Natural killer cell treated with Interleukin-12 subunit alpha and Interleukin-12 subunit beta and Interleukin-15 and Interleukin-18, amount 100 ng/mL, for 72 hours (primary cell): ENCODE results near the gene C11orf91. TPM values are rescaled to one million over a fixed set of nuclear protein-coding genes. Genes with fewer than 3 reads are reported as not detected.

ENCODE experiments used
- ATAC-seq, 2 donors: fragments of 150-1000 bp; cut with Tn5 transposase in 1 of 2; sonication (Bioruptor Pico), chemical (Tn5 transposase) in 1 of 2; 2 replicates each; pipeline ENCODE4 v1.10.0; 2021
- DNase-seq: peaks from one replicate; pipeline ENCODE4 v3.0.0; 2022; ENCODE audit warnings: low spot score
- H3K27ac Mint-ChIP-seq, 2 donors: 1 replicate in 1 of 2; 2 replicates in 1 of 2; pipeline ENCODE4 v1.8.0; 2022; ENCODE audit warnings: mixed read lengths in 2 of 2, mild to moderate bottlenecking in 1 of 2, moderate library complexity in 1 of 2
- H3K27me3 Mint-ChIP-seq, 2 donors: 1 replicate in 1 of 2; 2 replicates in 1 of 2; pipeline ENCODE4 v1.8.0; 2022; ENCODE audit warnings: mixed read lengths in 2 of 2
- H3K36me3 Mint-ChIP-seq: one replicate; pipeline ENCODE4 v1.8.0; 2022; ENCODE audit warnings: mixed read lengths
- H3K4me1 Mint-ChIP-seq, 2 donors: 1 replicate in 1 of 2; 2 replicates in 1 of 2; pipeline ENCODE4 v1.8.0; 2022; ENCODE audit warnings: low read depth in 2 of 2, mixed read lengths in 2 of 2, mild to moderate bottlenecking in 1 of 2
- H3K4me3 Mint-ChIP-seq: one replicate; pipeline ENCODE4 v1.8.0; 2022; ENCODE audit warnings: mixed read lengths
- H3K9me3 Mint-ChIP-seq: 2 replicates; pipeline ENCODE4 v1.8.0; 2022; ENCODE audit warnings: mixed read lengths
- total RNA-seq, 2 donors: library from RNA; stranded (reverse); gene quantifications; one replicate each; pipeline ENCODE4 v1.2.3, GENCODE V29; 2022

Gene C11orf91
- total RNA-seq, 2 donors from 2014 or later = not detected

DNA sequence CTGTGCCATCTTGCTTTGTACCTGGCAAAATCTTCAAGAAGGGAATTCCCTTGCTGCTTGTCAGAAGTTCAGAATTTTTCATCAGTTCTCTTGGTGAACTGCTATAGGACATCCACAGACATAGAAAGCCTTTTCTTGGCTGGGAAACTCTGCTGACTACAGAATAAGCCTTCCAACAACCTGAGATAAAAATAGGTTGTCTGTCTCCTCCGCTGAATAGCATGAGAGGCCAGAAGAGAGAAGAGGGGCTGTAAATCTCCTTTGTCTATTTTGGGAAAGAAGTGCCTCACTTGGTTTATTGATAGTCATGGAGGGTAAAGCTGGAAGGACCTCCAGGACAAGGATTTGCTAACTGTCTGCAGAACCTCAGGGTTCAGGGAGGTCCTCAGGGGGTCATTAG lies 48.2 kb downstream of the C11orf91 start:
- H3K4me1 Mint-ChIP-seq = no peaks in the 10 kb centered on the region
- peaks cover 25 to 37% of the 10 kb centered on the region in 2 donors for H3K27me3 Mint-ChIP-seq
- no peak overlapping the region for H3K4me3 Mint-ChIP-seq
- ATAC-seq (no peak), DNase-seq (no peak)
- no peaks in the 10 kb centered on the region for H3K9me3 Mint-ChIP-seq
- no peaks in the 10 kb centered on the region for H3K36me3 Mint-ChIP-seq
- H3K27ac Mint-ChIP-seq = no peak overlapping the region

DNA sequence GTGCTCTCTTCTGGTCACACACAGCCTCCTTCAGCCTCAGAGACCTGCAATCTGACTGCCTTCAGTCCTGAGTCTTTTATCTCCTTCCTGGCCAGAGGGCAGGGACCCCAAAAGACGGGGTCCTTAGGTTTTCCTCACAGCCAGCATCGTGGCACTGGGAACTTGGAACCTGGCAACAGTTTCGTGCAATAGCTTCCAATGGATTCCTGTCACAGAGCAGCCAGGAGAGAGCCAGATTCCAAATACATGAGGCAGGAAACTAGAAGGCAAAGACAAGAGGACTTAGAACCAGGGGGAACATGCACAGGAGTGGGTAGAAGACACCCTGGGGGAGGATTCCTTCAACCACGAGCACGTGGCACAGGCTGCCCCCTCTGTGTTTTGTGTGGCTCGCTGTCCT lies 48.6 kb downstream of the C11orf91 start:
- ATAC-seq = no peak
- Mint-ChIP-seq H3K27ac (no peak overlapping the region), H3K4me1 (no peaks in the 10 kb centered on the region), H3K9me3 (no peaks in the 10 kb centered on the region), H3K4me3 (no peak overlapping the region), H3K36me3 (no peaks in the 10 kb centered on the region), H3K27me3 (peaks cover 25 to 37% of the 10 kb centered on the region in 2 donors)
- no peak for DNase-seq

DNA sequence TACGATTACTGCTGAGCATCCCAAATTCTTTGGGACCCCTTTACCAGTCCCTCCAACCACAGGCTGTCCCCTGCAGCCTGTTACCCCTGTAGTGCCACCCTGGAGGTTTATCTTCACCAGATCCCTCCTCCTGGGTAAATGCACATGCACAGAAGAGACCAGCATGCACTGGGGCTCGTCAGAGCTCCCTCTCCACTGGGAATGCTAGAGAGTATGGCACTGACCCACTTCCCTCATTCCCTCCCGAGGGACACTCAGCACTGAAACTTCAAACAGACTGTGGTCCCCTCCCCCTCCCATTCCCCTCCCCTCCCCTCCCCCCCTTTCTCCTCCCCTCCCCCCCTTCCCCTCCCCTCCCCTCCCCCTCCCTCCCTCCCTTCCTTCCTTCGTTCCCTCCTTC lies 49.1 kb downstream of the C11orf91 start:
- Mint-ChIP-seq H3K27me3 (peaks cover 25 to 37% of the 10 kb centered on the region in 2 donors), H3K4me3 (no peak overlapping the region), H3K36me3 (no peaks in the 10 kb centered on the region), H3K9me3 (no peaks in the 10 kb centered on the region), H3K27ac (no peak overlapping the region), H3K4me1 (no peaks in the 10 kb centered on the region)
- DNase-seq (no peak), ATAC-seq (no peak)

DNA sequence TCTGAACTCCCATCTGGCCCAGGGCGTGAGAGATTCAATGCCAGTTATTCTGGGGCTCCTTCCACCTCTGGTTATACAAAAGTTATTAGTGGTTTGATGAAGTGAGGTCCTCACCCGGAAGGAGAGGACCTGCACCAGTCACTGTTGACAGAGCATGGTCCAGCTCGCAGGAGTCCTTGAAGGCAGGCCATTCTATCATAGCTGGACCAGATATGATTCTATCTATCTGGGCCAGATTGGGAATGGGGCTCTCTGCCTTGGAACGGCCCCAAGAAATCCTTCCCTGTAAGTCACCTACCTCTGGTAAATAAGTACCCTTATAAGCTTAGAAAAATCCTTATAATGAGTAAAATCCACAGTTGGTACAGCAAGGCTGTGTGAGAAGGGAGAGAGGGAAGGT lies 50.7 kb downstream of the C11orf91 start:
- peaks cover 26 to 30% of the 10 kb centered on the region in 2 donors for H3K27me3 Mint-ChIP-seq
- no peaks in the 10 kb centered on the region for H3K4me1 Mint-ChIP-seq
- H3K4me3 Mint-ChIP-seq = no peak overlapping the region
- ATAC-seq (no peak), DNase-seq (no peak)
- no peaks in the 10 kb centered on the region for H3K36me3 Mint-ChIP-seq
- H3K27ac Mint-ChIP-seq = no peak overlapping the region
- no peaks in the 10 kb centered on the region for H3K9me3 Mint-ChIP-seq

Other genes with a start within 250 kb of the C11orf91 start
- gene CD59, start 35.6 kb upstream of the C11orf91 start, total RNA-seq = 10 to 100 TPM; 15.5 to 23.2 TPM
- 10 to 100 TPM; 20.8 to 25.1 TPM for gene FBXO3, start 73.7 kb upstream of the C11orf91 start, total RNA-seq
- not detected for gene LMO2, start 191.2 kb upstream of the C11orf91 start, total RNA-seq